Adrenal gland (tissue), 12 donors: ENCODE data around the gene ARL13B. TPM values are rescaled to one million over a fixed set of nuclear protein-coding genes. Genes with fewer than 3 reads are reported as not detected.
"Not testable (repeated sequence)": the region's sequence is repeated elsewhere in the genome, so short reads cannot be mapped to it uniquely, and the experiment has no call there.

ENCODE experiments used
- DNase-seq, 7 donors: peaks; one replicate each; pipeline ENCODE4 v3.0.0-alpha.2; 2019 to 2020
- H3K27ac ChIP-seq, 5 donors: fragments of 200-600 bp; sonication (generic) in 4 of 5; 1 replicate in 3 of 5; 2 replicates in 2 of 5; pipeline versions ENCODE4 v1.5.1 to v1.8.0; 2016 to 2020; ENCODE audit warnings: mild to moderate bottlenecking in 1 of 5
- H3K27me3 ChIP-seq: fragments of 200-600 bp; 2 replicates; pipeline ENCODE4 v1.8.0; 2021
- H3K36me3 ChIP-seq, 2 donors: fragments of 200-600 bp; replicated peaks in 1 of 2; 1 replicate in 1 of 2; 2 replicates in 1 of 2; pipeline versions ENCODE4 v1.5.1 to v1.8.0; 2018 to 2022
- H3K4me1 ChIP-seq, 2 donors: fragments of 200-600 bp; replicated peaks in 1 of 2; 1 replicate in 1 of 2; 2 replicates in 1 of 2; pipeline versions ENCODE4 v1.5.1 to v1.8.0; 2018 to 2021
- H3K4me3 ChIP-seq, 4 donors: fragments of 200-600 bp; sonication (generic) in 3 of 4; one replicate each; pipeline ENCODE4 v1.5.1; 2016 to 2018
- H3K9me3 ChIP-seq, 3 donors: fragments of 200-600 bp; sonication (generic) in 1 of 3; replicated peaks in 1 of 3; 1 replicate in 2 of 3; 2 replicates in 1 of 3; pipeline versions ENCODE4 v1.5.1 to v1.8.0; 2016 to 2021
- CTCF ChIP-seq, 6 experiments: fragments of 450-650 bp in 4 of 6; fragments of 200-600 bp in 2 of 6; sonication (generic) in 1 of 6; IDR thresholded peaks; 1 replicate in 5 of 6; 2 replicates in 1 of 6; pipeline versions ENCODE4 v1.5.1 to v1.8.0; 2016 to 2021; ENCODE audit warnings: antibody characterized with exemption in 6 of 6, mild to moderate bottlenecking in 2 of 6, moderate library complexity in 1 of 6
- POLR2A ChIP-seq, 2 donors: fragments of 450-650 bp; IDR thresholded peaks; one replicate each; pipeline ENCODE4 v1.6.1; 2017; ENCODE audit warnings: antibody characterized with exemption in 2 of 2, mild to moderate bottlenecking in 2 of 2, moderate library complexity in 1 of 2
- WGBS, 4 donors: extraction: QIAGEN DNeasy Blood & Tissue Kit in 2 of 4; methylation state at CpG; one replicate each; pipeline versions ENCODE4 v1.1.5 to v1.1.7; 2013 to 2017; 5-methylcytosine and 5-hydroxymethylcytosine counted together
- intact Hi-C, 2 donors: fragments of 100-400 bp; cut with DNase I; formaldehyde crosslinking; loops; one replicate each; pipeline versions ENCODE4 v1.14.1 to v1.15.0; 2022 to 2023
- polyA plus RNA-seq, 3 donors: library from polyadenylated mRNA; stranded (reverse); fragments of 200-250 nt in 2 of 3; fragments of 350-450 nt in 1 of 3; fragmentation: Illumina TruSeq in 1 of 3; extraction: RNeasy Lipid Tissue Mini Kit (QIAGEN cat#74804) in 1 of 3; gene quantifications; one replicate each; pipeline ENCODE4 v1.2.3, GENCODE V29; 2013 to 2014
- total RNA-seq, 9 donors: library from RNA; depleted of rRNA in 4 of 9; stranded (reverse); fragments of >200 nt in 4 of 9; fragments of 120-200 nt in 1 of 9; fragmentation: NEBNext Ultra II Directional in 1 of 9; extraction: Animal tissue kit (Norgen Biotek cat#: 25700) in 1 of 9; gene quantifications; one replicate each; pipeline versions ENCODE4 v1.1.0 to v1.2.4, GENCODE V29; 2013 to 2023
- donor health status: healthy with polysubstance abuse.
- donor health status: Bipolar disorder and iron deficiency.
- donor health status: DM: yes; HTN: yes; CAD: no.
- donor health status: DM: no; HTN: no; CAD: no.
- donor health status: DM: no; HTN: no; CAD: no.
- donor health status: DM: yes; HTN: yes; CAD: no.

Gene ARL13B
- total and polyA plus RNA-seq, 12 donors = 3.2 to 7.7 (median 5.9) TPM

GRCh38 chr3:94070341-94070911 is 90.5 kb downstream of the ARL13B start:
- Histone ChIP-seq H3K27me3 (no peaks in the 10 kb centered on the region), H3K4me3 (no peak overlapping the region), H3K9me3 (no peaks in the 10 kb centered on the region), H3K4me1 (peaks cover 5% of the 10 kb centered on the region in 2 donors), H3K36me3 (peaks cover 0 to 7% of the 10 kb centered on the region in 2 donors), H3K27ac (no peak overlapping the region)
- intact Hi-C loops = no loop called here
- no peak for DNase-seq
- TF ChIP-seq CTCF (IDR thresholded peaks at IDR 0.05) (no peak), POLR2A (IDR thresholded peaks at IDR 0.05) (no peak)
- WGBS, 4 donors = 95 to 97% (median 96%) methylated on average over 6 of the region's 6 CpGs

- H3K36me3 ChIP-seq = peaks cover 0 to 7% of the 10 kb centered on the region in 2 donors
- WGBS, 4 donors = 88 to 89% (median 88%) methylated on average over 4 of the region's 4 CpGs
- no peaks in the 10 kb centered on the region for H3K9me3 ChIP-seq
- H3K4me3 ChIP-seq = no peak overlapping the region
- TF ChIP-seq CTCF (IDR thresholded peaks at IDR 0.05) = no peak
- TF ChIP-seq POLR2A (IDR thresholded peaks at IDR 0.05) = no peak
- no peaks in the 10 kb centered on the region for H3K27me3 ChIP-seq
- H3K27ac ChIP-seq = no peak overlapping the region
- intact Hi-C loops = no loop called here
- no peak for DNase-seq
- H3K4me1 ChIP-seq = peaks cover 5% of the 10 kb centered on the region in 2 donors
These were observed 91.8 kb downstream of the ARL13B start for GRCh38 chr3:94071713-94072284.

GRCh38 chr3:94076055-94076454 is 96.1 kb downstream of the ARL13B start:
- intact Hi-C loops = no loop called here
- no peak for TF ChIP-seq POLR2A (IDR thresholded peaks at IDR 0.05)
- TF ChIP-seq CTCF (IDR thresholded peaks at IDR 0.05) = no peak

GRCh38 chr3:94080552-94080951 is 100.6 kb downstream of the ARL13B start:
- WGBS, 4 donors = 96 to 100% (median 99%) methylated on average over 3 to 5 of the region's 5 CpGs
- intact Hi-C loops = not testable (repeated sequence)

More at GRCh38 chr3:94076055-94076454, 96.1 kb downstream of the ARL13B start:
- no peak overlapping the region for H3K4me3 ChIP-seq
- no peaks in the 10 kb centered on the region for H3K9me3 ChIP-seq
- no peaks in the 10 kb centered on the region for H3K27me3 ChIP-seq
- peaks cover 0 to 7% of the 10 kb centered on the region in 2 donors for H3K36me3 ChIP-seq
- DNase-seq = no peak
- H3K4me1 ChIP-seq = peaks cover 0 to 5% of the 10 kb centered on the region in 2 donors
- no peak overlapping the region for H3K27ac ChIP-seq
- WGBS, 4 donors = 95 to 100% (median 98%) methylated on average over 3 of the region's 3 CpGs

GRCh38 chr3:94081884-94082283 is 101.9 kb downstream of the ARL13B start:
- Histone ChIP-seq H3K9me3 (no peaks in the 10 kb centered on the region), H3K36me3 (peaks cover 0 to 10% of the 10 kb centered on the region in 2 donors), H3K4me3 (no peak overlapping the region), H3K27me3 (no peaks in the 10 kb centered on the region), H3K4me1 (no peaks in the 10 kb centered on the region), H3K27ac (no peak overlapping the region)
- 93 to 96% (median 95%) methylated on average over 5 of the region's 5 CpGs for WGBS, 4 donors
- no peak for DNase-seq
- intact Hi-C loops = no loop called here
- TF ChIP-seq POLR2A (IDR thresholded peaks at IDR 0.05) = no peak
- TF ChIP-seq CTCF (IDR thresholded peaks at IDR 0.05) = no peak

More at GRCh38 chr3:94080552-94080951, 100.6 kb downstream of the ARL13B start:
- not testable (repeated sequence) for H3K27ac ChIP-seq, H3K36me3 ChIP-seq, H3K27me3 ChIP-seq, H3K4me3 ChIP-seq, DNase-seq, H3K9me3 ChIP-seq, H3K4me1 ChIP-seq
